Heart left ventricle (tissue), 16 donors: ENCODE data around the gene RRAS2. TPM values are rescaled to one million over a fixed set of nuclear protein-coding genes. Genes with fewer than 3 reads are reported as not detected.

ENCODE experiments used
- ATAC-seq, 4 donors: fragments of 200-7000 bp; cut with Tn5 transposase; one replicate each; pipeline ENCODE4 v1.9.1; 2020 to 2022; ENCODE audit warnings: moderate library complexity in 4 of 4, mild to moderate bottlenecking in 3 of 4, moderate number of reproducible peaks in 1 of 4
- DNase-seq, 5 donors: peaks; one replicate each; pipeline ENCODE4 v3.0.0-alpha.2; 2020
- H3K27ac ChIP-seq, 12 donors: fragments of 200-600 bp; sonication (generic) in 4 of 12; one replicate each; pipeline versions ENCODE4 v1.5.0 to v1.8.0; 2016 to 2022; ENCODE audit warnings: mild to moderate bottlenecking in 2 of 12
- H3K27me3 ChIP-seq, 9 donors: fragments of 200-600 bp; sonication (generic) in 2 of 9; one replicate each; pipeline versions ENCODE4 v1.5.1 to v1.8.0; 2016 to 2022; ENCODE audit warnings: mild to moderate bottlenecking in 3 of 9
- H3K36me3 ChIP-seq, 9 donors: fragments of 200-600 bp; sonication (generic) in 2 of 9; one replicate each; pipeline versions ENCODE4 v1.5.0 to v1.8.0; 2018 to 2022; ENCODE audit warnings: mild to moderate bottlenecking in 2 of 9
- H3K4me1 ChIP-seq, 12 donors: fragments of 200-600 bp; sonication (generic) in 4 of 12; one replicate each; pipeline versions ENCODE4 v1.5.0 to v1.8.0; 2016 to 2022; ENCODE audit warnings: mild to moderate bottlenecking in 3 of 12
- H3K4me3 ChIP-seq, 12 donors: fragments of 200-600 bp; sonication (generic) in 4 of 12; one replicate each; pipeline versions ENCODE4 v1.5.0 to v1.8.0; 2017 to 2022; ENCODE audit warnings: mild to moderate bottlenecking in 9 of 12, moderate library complexity in 4 of 12
- H3K9me3 ChIP-seq, 12 donors: fragments of 200-600 bp; sonication (generic) in 4 of 12; one replicate each; pipeline versions ENCODE4 v1.5.0 to v1.8.0; 2016 to 2022; ENCODE audit warnings: mild to moderate bottlenecking in 1 of 12
- CTCF ChIP-seq, 12 donors: fragments of 200-600 bp; sonication (generic) in 4 of 12; IDR thresholded peaks; one replicate each; pipeline versions ENCODE4 v1.5.0 to v1.8.0; 2018 to 2022; ENCODE audit warnings: antibody characterized with exemption in 12 of 12, mild to moderate bottlenecking in 5 of 12
- POLR2A ChIP-seq, 2 donors: fragments of 450-650 bp; IDR thresholded peaks; one replicate each; pipeline ENCODE4 v1.6.1; 2017; ENCODE audit warnings: antibody characterized with exemption in 2 of 2, mild to moderate bottlenecking in 2 of 2, moderate library complexity in 2 of 2
- WGBS, 4 donors: extraction: QIAGEN DNeasy Blood & Tissue Kit in 2 of 4; methylation state at CpG; one replicate each; pipeline versions ENCODE4 v1.1.5 to v1.1.7; 2013 to 2018; 5-methylcytosine and 5-hydroxymethylcytosine counted together
- intact Hi-C, 10 donors: fragments of 100-400 bp; cut with DNase I; formaldehyde crosslinking; loops; one replicate each; pipeline versions ENCODE4 v1.11.1 to v1.14.2; 2022
- polyA plus RNA-seq, 2 donors: library from polyadenylated mRNA; stranded (reverse); fragments of 200-250 nt; gene quantifications; one replicate each; pipeline ENCODE4 v1.2.3, GENCODE V29; 2013
- total RNA-seq, 9 donors: library from RNA; depleted of rRNA in 2 of 9; stranded (reverse); fragments of >200 nt in 2 of 9; fragmentation: NEBNext Ultra II Directional in 3 of 9; extraction: Animal tissue kit (Norgen Biotek cat#: 25700) in 3 of 9; gene quantifications; one replicate each; pipeline versions ENCODE4 v1.1.0 to v1.2.4, GENCODE V29; 2016 to 2023
- donor health status: ischemic (EF 13 %, LVEDD 7.1; RV severe dilation, severe dysfunction).
- donor health status: healthy with polysubstance abuse.
- donor health status: DM: no; HTN: yes; CAD: no.
- donor health status: DM: no; HTN: no; CAD: no.
- donor health status: ischemic (EF 25% LVEDD 6.9; RV normal size, moderate dysfunction).
- donor health status: ischemic (EF 25% LVEDD 5.7; RV mildly dilated, moderate dysfunction).
- donor health status: healthy.
- donor health status: DM: yes; HTN: yes; CAD: no.
- donor health status: ischemic (EF 35%, LVEDD 5.7; RV mildly dilated, moderate dysfunction).
- donor health status: nonischemic (EF 11% LVEDD 7.7; RV severe dilation, severe dysfunction).
- donor health status: DM: yes; HTN: yes; CAD: no.
- donor health status: PGD.
- donor health status: ischemic (EF 29% LVEDD 5.4; RV normal size, mild dysfunction).
- donor health status: nonischemic (EF 23%, LVEDD 6.1; RV moderate dilation, normal function).

RRAS2 gene
- total and polyA plus RNA-seq, 11 donors, result 25.1 to 111 (median 52.4) TPM

- no peak for DNase-seq
- Histone ChIP-seq H3K36me3 (no peaks in the 10 kb centered on the region), H3K27ac (no peak overlapping the region), H3K4me1 (peaks cover 0 to 4% (median 0%) of the 10 kb centered on the region in 12 donors), H3K4me3 (no peak overlapping the region), H3K9me3 (peaks cover 0 to 16% (median 0%) of the 10 kb centered on the region in 12 donors), H3K27me3 (no peaks in the 10 kb centered on the region)
- WGBS, 4 donors, result 95 to 98% (median 97%) methylated on average over 3 of the region's 3 CpGs
- no peak for TF ChIP-seq POLR2A (IDR thresholded peaks at IDR 0.05)
- TF ChIP-seq CTCF (IDR thresholded peaks at IDR 0.05), result no peak
- no peak for ATAC-seq
- intact Hi-C loops, result loop anchor here in 1 of 10 donors (10.0 kb wide), 1 partner anchor 46 kb away; no protein-coding TSS in a partner anchor
Observed at GRCh38 chr11:14350716-14351238, 8.2 kb downstream of the RRAS2 start.

- Histone ChIP-seq H3K27me3 (no peaks in the 10 kb centered on the region), H3K27ac (no peak overlapping the region), H3K4me1 (peaks cover 0 to 5% (median 0%) of the 10 kb centered on the region in 12 donors), H3K9me3 (peaks cover 0 to 18% (median 0%) of the 10 kb centered on the region in 12 donors), H3K36me3 (no peaks in the 10 kb centered on the region), H3K4me3 (no peak overlapping the region)
- 85 to 92% (median 89%) methylated on average over 2 of the region's 2 CpGs for WGBS, 4 donors
- DNase-seq (no peak), ATAC-seq (no peak)
- TF ChIP-seq POLR2A (IDR thresholded peaks at IDR 0.05), result no peak
- TF ChIP-seq CTCF (IDR thresholded peaks at IDR 0.05), result no peak
- intact Hi-C loops, result loop anchor here in 1 of 10 donors (10.0 kb wide), 1 partner anchor 45 kb away; no protein-coding TSS in a partner anchor
Observed at GRCh38 chr11:14350215-14350614, 8.8 kb downstream of the RRAS2 start.

- TF ChIP-seq CTCF (IDR thresholded peaks at IDR 0.05), result no peak
- TF ChIP-seq POLR2A (IDR thresholded peaks at IDR 0.05), result no peak
Observed at GRCh38 chr11:14347991-14348390, 11.0 kb downstream of the RRAS2 start.

GRCh38 chr11:14347494-14347893 lies 11.5 kb downstream of the RRAS2 start:
- no peak for ATAC-seq

More at GRCh38 chr11:14347991-14348390, 11.0 kb downstream of the RRAS2 start:
- DNase-seq (no peak), ATAC-seq (no peak)
- Histone ChIP-seq H3K4me3 (no peak overlapping the region), H3K9me3 (peaks cover 0 to 18% (median 0%) of the 10 kb centered on the region in 12 donors), H3K36me3 (no peaks in the 10 kb centered on the region), H3K27ac (no peak overlapping the region), H3K27me3 (no peaks in the 10 kb centered on the region), H3K4me1 (peaks cover 0 to 6% (median 0%) of the 10 kb centered on the region in 12 donors)
- intact Hi-C loops, result no loop called here
- 69 to 76% (median 73%) methylated on average over 1 of the region's 1 CpG for WGBS, 4 donors

More at GRCh38 chr11:14347494-14347893, 11.5 kb downstream of the RRAS2 start:
- no peaks in the 10 kb centered on the region for H3K36me3 ChIP-seq
- peaks cover 0 to 18% (median 0%) of the 10 kb centered on the region in 12 donors for H3K9me3 ChIP-seq
- DNase-seq, result no peak
- WGBS, 4 donors, result 94 to 96% (median 95%) methylated on average over 7 of the region's 7 CpGs
- no peak overlapping the region for H3K4me3 ChIP-seq
- intact Hi-C loops, result no loop called here
- no peak for TF ChIP-seq CTCF (IDR thresholded peaks at IDR 0.05)
- no peak for TF ChIP-seq POLR2A (IDR thresholded peaks at IDR 0.05)
- H3K27me3 ChIP-seq, result no peaks in the 10 kb centered on the region
- peaks cover 0 to 7% (median 0%) of the 10 kb centered on the region in 12 donors for H3K4me1 ChIP-seq
- H3K27ac ChIP-seq, result no peak overlapping the region
